Stimulated activated CD4-positive, alpha-beta T cell treated with anti-CD3 and anti-CD28 coated beads, Interleukin-1b, Interleukin-23, amount 100 ng/mL, for 4 hours (primary cell): Measurements from ENCODE around the gene ARID1B.
"Not testable (repeated sequence)": the region's sequence is repeated elsewhere in the genome, so short reads cannot be mapped to it uniquely, and the experiment has no call there.

Experiments
- DNase-seq, 2 donors: peaks; one replicate each; pipeline ENCODE4 v3.0.0-alpha.2; 2020; ENCODE audit warnings: low read depth in 2 of 2

Gene ARID1B

DNA sequence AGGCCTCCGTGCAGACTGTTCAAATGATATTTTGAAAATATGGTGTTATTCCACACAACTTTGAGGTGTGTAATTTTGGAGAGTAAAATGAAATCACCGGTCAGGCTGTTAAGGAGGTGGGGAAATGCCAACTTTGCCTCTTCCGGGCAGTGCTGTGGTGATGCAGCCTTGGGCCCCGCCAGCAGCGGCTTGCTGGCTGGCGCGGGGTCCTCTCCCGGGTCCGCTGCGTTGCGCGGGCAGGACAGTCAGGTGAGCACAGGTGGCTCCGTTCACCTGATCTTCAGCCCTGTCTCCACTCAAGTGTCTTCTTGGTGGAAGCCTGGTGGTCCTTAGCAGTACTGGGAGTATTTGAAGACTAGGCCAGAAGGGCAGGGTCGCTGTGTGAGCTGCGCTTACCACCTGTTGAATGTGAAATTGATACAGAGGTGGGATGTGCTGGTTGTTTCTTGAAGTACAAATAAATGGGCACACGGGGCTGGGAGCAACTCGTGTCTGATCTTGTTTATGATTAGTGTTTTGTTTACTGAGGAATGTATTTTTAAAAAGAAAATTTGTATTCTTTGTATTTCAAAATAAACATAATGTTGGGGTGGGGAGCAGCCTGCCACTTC lies 184.2 kb downstream of the ARID1B start:
- no peak for DNase-seq

DNA sequence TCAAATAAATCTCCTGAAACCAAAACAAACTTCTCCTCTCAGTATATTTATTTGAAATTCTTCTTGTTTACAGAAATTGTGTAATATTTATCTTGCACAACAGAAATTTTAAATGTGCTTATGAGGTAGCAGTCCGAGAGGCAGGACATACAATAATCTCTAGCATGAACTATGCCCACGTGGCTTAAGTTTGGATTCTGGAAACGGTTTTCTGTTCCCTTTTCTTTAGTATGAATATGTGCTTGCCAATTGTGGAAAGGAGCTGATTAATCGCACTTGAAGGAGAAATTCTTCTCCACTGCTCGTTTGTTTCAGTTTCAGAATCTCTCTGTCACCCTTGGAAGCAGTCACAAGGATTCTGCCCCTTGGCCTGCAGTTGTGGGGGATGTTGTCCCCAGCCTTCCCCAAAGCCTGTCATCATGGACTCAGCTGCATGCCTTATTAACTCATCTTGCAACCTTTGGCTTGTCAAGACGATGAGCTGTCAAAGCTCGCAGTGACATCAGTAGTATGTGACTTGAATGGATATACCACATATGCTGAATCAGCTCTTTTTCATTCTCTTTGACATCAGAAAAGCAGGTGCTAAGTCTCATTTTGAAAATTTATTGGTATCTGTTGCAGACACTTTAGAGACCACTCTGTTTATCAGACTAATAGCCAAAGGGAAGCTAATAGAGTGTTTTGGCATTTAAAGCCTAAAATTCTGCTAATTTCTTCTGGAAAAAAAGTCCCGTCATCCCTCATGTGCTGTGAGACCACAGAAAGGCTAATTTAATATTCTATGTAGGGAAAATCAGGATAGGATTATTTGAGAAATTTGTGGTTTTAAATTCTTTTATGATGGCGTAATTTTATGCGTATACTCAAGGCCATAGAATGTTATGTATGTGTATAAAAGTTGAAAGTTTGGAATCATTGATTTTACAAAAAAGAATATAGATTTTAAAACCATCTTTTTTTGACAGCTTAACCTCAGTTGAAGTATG lies 186.8 kb downstream of the ARID1B start:
- no peak for DNase-seq

DNA sequence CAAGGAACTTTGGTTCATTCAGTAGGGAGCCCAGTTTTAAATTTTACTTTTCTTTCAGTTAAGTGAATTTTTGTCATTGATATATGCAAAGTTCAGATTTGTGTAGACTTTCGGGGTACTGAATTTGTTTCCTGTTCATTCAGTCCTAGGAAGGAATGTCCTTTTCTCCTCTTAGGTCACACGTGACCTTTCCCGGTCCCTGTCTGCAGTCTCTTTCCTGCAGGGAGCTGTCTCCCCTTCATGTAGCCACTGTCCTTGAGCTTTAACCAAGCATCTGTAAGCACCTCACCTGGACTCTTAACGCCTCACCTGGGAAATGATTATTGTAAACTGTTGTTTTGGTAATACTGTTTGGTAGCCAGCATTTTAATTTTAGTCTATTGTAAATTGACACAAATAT lies 190.7 kb downstream of the ARID1B start:
- DNase-seq: no peak

GRCh38 chr6:156969233-156969632 lies 192.1 kb downstream of the ARID1B start:
- no peak for DNase-seq

DNA sequence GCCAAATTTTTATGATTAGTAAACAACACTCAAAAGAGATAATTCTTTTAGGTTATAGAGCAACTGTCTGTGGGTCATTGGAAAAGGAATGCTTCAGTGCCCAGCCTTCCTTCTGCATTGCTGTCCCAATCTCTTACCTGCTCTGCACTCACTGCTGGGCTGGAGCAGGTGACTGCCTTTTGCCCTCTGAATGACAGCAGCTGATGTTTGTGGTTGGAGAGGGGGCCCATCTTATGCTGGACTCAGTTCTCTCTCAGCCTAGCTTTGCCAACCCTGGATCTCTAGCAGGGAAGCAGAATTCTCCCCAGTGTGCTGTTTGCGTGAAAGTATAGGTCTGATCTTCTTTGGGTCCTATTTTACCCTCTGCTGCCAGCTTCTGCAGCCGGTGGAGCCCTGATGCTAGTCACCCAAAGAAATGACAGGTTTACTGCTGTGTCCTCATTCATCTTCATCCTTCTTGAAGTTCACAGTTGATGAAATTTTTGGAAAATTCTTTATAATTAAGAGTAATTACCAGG lies 193.5 kb downstream of the ARID1B start:
- DNase-seq: no peak

DNA sequence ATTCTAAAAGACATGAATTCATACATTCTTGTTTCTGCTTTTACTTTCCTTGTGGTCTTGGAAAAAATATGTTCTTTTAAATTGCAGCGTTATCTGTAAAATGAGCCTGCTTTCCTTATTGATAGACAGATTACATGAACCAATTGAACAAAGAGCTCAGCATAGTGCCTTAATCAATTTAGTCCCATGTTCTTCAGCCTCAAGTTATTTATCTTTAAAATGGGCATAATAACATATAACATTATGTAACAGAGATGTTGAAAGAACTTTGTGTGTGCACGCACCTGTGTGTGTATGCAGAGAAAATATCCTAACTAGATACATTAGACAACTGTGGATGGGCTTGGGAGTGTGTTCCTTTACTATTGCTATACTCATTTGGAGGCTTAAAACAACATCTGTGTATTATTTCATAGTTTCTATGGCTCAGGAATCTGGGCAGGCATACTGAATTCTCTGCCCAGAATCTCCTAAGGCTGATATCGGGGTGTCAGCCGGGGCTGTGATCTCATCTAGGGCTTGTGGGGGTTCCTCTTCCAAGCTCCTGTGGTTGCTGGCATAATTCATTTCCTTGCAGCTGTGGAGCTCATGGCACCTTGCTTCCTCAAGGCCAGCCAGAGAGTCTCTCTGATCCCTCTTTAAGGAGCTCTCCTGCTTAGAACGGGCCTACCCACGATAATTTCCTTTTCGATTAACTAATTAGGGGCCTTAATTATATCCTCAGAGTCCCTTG lies 194.1 kb downstream of the ARID1B start:
- no peak for DNase-seq

- no peak for DNase-seq
Observed at GRCh38 chr6:156972145-156972544, 195.0 kb downstream of the ARID1B start.

DNA sequence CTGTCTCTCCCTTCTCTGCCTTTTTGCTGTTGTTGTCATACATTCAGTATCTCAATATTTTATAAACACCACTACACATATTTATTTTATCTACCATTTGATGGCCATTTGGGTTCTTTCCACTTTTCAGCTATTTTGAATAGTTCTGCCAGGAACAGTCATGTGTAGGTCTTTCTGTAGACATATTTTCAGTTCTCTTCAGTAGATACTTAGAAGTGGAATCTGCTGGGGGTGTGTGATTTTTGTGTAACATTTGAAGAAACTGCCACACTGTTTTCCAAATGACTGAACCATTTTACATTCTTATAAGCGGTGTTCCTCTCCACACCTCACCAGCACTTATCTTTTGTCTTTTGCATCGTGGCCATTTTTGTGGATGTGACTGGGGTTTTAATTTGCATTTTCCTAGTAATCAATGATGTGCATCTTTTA lies 197.7 kb downstream of the ARID1B start:
- DNase-seq: no peak

- DNase-seq: no peak
Observed at GRCh38 chr6:156975414-156975813, 198.2 kb downstream of the ARID1B start.

- no peak for DNase-seq
Observed at GRCh38 chr6:156976216-156977127, 199.3 kb downstream of the ARID1B start.

GRCh38 chr6:156977527-156978291 lies 200.5 kb downstream of the ARID1B start:
- DNase-seq: no peak

DNA sequence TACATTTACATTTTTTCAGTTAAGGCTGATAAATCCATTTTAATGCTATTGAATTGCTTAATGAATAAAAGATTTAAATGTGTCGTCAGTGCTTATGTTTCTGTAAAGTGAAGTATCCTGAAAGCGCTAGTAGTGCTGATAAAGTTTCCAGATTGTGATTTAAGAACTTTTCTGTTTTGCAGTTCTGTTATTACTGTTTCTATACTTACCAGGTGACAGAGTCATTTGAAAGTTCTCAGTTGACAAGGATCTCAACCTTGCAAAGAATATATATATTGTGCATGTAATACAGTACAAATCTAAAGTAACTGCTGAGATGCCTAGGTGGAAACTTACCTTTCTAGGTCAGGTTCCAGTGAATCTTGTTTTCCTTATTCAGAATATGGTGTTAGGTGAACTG lies 201.8 kb downstream of the ARID1B start:
- no peak for DNase-seq

DNA sequence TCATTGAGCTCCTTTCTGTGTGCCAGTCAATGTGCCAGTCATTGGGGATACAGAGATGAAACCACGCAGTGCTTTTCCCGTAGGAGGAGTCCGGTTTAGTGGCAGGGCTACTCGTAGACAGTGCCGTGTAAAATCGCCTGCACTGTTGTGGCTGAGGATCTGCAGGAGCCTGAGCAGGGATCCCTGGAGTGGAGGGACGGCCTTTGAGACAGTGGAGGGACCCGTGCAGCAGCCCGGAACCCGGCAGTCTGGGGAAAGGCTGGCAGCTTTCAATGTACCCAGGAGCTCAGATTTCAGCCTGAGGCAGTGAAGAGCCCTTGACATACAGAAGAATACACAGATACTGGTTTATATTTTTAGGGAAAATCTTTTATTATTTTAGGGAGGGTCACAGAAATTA lies 203.3 kb downstream of the ARID1B start:
- no peak for DNase-seq

GRCh38 chr6:156980948-156981347 lies 203.8 kb downstream of the ARID1B start:
- DNase-seq: no peak

- no peak for DNase-seq
Observed at GRCh38 chr6:156982168-156982567, 205.0 kb downstream of the ARID1B start.

GRCh38 chr6:156982864-156983263 lies 205.7 kb downstream of the ARID1B start:
- DNase-seq: not testable (repeated sequence)

DNA sequence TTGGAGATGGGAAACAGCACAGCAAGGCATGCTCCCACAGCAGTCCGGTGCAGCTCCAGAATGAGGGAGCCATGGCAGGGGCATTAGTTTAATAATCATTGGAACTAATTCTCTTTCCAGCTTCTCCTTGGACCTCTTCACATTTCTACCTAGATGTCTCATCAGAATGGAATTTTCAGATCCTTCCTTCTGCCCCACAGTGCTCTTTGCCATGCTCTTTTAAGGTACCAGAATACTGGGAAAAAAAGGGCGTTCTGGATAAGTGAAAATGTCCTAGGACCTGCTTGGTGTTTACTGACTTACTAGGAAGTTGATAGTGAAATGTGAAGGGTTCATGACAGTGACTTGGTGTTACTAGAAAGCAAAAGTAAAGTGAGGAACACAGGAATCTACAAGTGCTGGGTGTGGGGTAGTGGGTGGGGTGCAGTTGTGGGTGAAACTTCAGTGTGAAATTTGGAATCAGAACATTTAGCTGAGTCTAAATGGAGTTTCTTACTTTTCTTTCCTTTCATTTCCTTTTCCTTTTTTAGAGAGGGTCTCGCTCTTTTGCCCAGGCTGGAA lies 207.1 kb downstream of the ARID1B start:
- no peak for DNase-seq

GRCh38 chr6:156985309-156985708 lies 208.1 kb downstream of the ARID1B start:
- DNase-seq: no peak

DNA sequence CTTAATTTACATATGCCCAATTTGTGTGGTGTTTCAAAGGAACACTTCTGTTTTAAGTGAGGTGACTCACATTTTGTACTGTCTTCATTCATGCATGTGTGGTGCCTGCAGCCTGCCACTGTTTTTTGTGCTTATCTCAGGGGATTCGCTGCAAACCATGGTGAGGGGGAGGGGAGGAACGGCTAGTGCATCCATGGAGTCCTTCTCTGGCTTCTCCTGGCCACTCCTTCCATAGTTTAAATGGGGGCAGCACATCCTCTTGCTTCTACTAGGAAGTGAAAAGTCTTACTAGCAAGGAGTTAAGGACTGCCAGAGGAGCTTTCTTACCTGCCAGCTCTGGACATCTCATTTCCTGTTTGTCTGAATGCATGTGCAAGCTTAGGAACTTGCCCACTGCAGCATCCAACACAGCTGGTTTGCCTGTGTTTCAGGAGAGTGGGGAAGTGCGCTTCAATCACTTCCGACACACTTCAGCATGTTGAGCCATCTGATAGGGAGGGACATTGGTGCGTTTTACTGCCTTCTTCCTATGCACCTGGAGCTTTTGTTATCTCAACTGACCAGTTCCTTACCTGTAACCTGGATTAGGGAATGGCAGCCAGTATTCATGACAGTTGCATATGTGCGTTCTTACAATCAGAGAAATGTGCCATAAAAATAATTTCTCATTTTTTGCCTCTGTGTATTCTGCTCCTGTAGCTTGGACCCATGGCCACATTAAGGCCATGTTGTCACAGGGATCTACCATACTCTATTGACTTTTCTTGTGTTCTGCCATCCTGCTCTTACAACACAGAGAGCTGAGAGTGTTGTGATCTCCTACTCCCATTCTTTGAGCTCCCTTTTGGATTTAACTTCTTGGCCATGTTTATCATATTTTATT lies 211.3 kb downstream of the ARID1B start:
- no peak for DNase-seq
